H1 (cell line): ENCODE data around the gene KLHL29. TPM values are rescaled to one million over a fixed set of nuclear protein-coding genes. Genes with fewer than 3 reads are reported as not detected.
A peak's percentile ranks its signal among the peaks of the same experiment; 100 is the strongest.

ENCODE experiments used
- CTCF ChIA-PET: fragments of 300-600 bp; sonication (Branson Sonifier 250); formaldehyde crosslinking; loops from one replicate; lab custom pipeline; 2021; ENCODE audit not compliant: partially characterized antibody; lab: Charles Lee
- POLR2A ChIA-PET: fragments of 300-600 bp; sonication (Branson Sonifier 250); formaldehyde crosslinking; loops from one replicate; lab custom pipeline; 2021; ENCODE audit warnings: inconsistent platforms; ENCODE audit not compliant: partially characterized antibody; lab: Charles Lee
- DNase-seq, 2 experiments: peaks; one replicate each; pipeline versions ENCODE4 v3.0.0 to v3.0.0-alpha.2; 2010 to 2022; ENCODE audit warnings: low spot score in 2 of 2, low read depth in 1 of 2, mixed read lengths in 1 of 2
- FAIRE-seq: peaks from 2 replicates; lab custom pipeline; 2011; peaks lifted over from hg19 to GRCh38; lab: Jason Lieb, UNC
- H2AFZ ChIP-seq: 2 replicates; pipeline ENCODE4 v1.8.1; 2012; ENCODE audit warnings: low read length, inconsistent platforms
- H2AK5ac ChIP-seq: 2 replicates; pipeline ENCODE4 v1.6.1; 2013; ENCODE audit warnings: low read depth, low read length
- H2BK120ac ChIP-seq: replicated peaks from 2 replicates; pipeline ENCODE3; 2013; ENCODE audit warnings: low read depth, low read length, inconsistent platforms
- H2BK12ac ChIP-seq: 2 replicates; pipeline ENCODE4 v1.6.1; 2013; ENCODE audit warnings: low read depth, low read length
- H2BK15ac ChIP-seq: 2 replicates; pipeline ENCODE4 v1.6.1; 2013; ENCODE audit warnings: low read length
- H2BK20ac ChIP-seq: 2 replicates; pipeline ENCODE4 v1.6.1; 2013; ENCODE audit warnings: low read length
- H2BK5ac ChIP-seq: 2 replicates; pipeline ENCODE4 v1.6.1; 2013; ENCODE audit warnings: low read depth, low read length
- H3K14ac ChIP-seq: 2 replicates; pipeline ENCODE4 v1.6.1; 2013; ENCODE audit warnings: inconsistent platforms; ENCODE audit not compliant: insufficient read length
- H3K18ac ChIP-seq: 2 replicates; pipeline ENCODE4 v1.6.1; 2013; ENCODE audit warnings: low read length; ENCODE audit errors: extremely low read depth
- H3K23ac ChIP-seq: 2 replicates; pipeline ENCODE4 v1.6.1; 2013; ENCODE audit warnings: inconsistent platforms; ENCODE audit not compliant: insufficient read length
- H3K23me2 ChIP-seq: 2 replicates; pipeline ENCODE4 v1.6.1; 2013; ENCODE audit warnings: low read depth, low read length
- H3K27ac ChIP-seq: 2 replicates; pipeline ENCODE4 v1.6.1; 2011; ENCODE audit warnings: low read depth, low read length, inconsistent platforms
- H3K27me3 ChIP-seq, 4 experiments: replicated peaks in 1 of 4; 1 replicate in 1 of 4; 2 replicates in 3 of 4; pipeline versions ENCODE4 v1.6.1 to v1.8.1; 2011 to 2013; ENCODE audit warnings: low read length in 3 of 4, mild to moderate bottlenecking in 3 of 4, inconsistent platforms in 2 of 4, mixed read lengths in 2 of 4, moderate library complexity in 1 of 4; ENCODE audit not compliant: control insufficient read depth in 3 of 4, insufficient read depth in 3 of 4; ENCODE audit errors: extremely low read depth in 1 of 4
- H3K36me3 ChIP-seq, 4 experiments: 2 replicates each; pipeline versions ENCODE4 v1.6.1 to v1.8.1; 2011 to 2013; ENCODE audit warnings: mild to moderate bottlenecking in 4 of 4, low read length in 3 of 4, moderate library complexity in 2 of 4, control low read depth in 1 of 4, inconsistent platforms in 1 of 4; ENCODE audit not compliant: insufficient read depth in 4 of 4, control insufficient read depth in 2 of 4
- H3K4ac ChIP-seq: replicated peaks from 2 replicates; pipeline ENCODE3; 2013; ENCODE audit warnings: low read length, low read depth, mixed read lengths, inconsistent platforms; ENCODE audit not compliant: insufficient read length
- H3K4me1 ChIP-seq, 4 experiments: replicated peaks in 1 of 4; 1 replicate in 1 of 4; 2 replicates in 3 of 4; pipeline versions ENCODE4 v1.6.1 to v1.8.1; 2011 to 2013; ENCODE audit warnings: low read length in 3 of 4, inconsistent platforms in 2 of 4, mixed read lengths in 1 of 4; ENCODE audit not compliant: insufficient read depth in 4 of 4, control insufficient read depth in 3 of 4
- H3K4me2 ChIP-seq, 2 experiments: 2 replicates each; pipeline versions ENCODE4 v1.6.1 to v1.8.1; 2011 to 2013; ENCODE audit warnings: low read depth in 2 of 2, low read length in 2 of 2, control low read depth in 1 of 2, inconsistent platforms in 1 of 2, mild to moderate bottlenecking in 1 of 2; ENCODE audit not compliant: insufficient read depth in 1 of 2
- H3K4me3 ChIP-seq, 4 experiments: fragments of 200-600, 300-600 bp in 1 of 4; sonication (generic), shearing (Covaris generic), sonication (Bioruptor Twin) in 1 of 4; 2 replicates each; pipeline versions ENCODE4 v1.5.1 to v1.8.1; 2011 to 2016; ENCODE audit warnings: low read length in 4 of 4, low read depth in 3 of 4, control low read depth in 2 of 4, inconsistent platforms in 2 of 4, mild to moderate bottlenecking in 2 of 4, mixed read lengths in 1 of 4, moderate library complexity in 1 of 4; ENCODE audit not compliant: insufficient read depth in 2 of 4; ENCODE audit errors: extremely low read depth in 1 of 4
- H3K56ac ChIP-seq: replicated peaks from 2 replicates; pipeline ENCODE3; 2013; ENCODE audit warnings: low read depth, mild to moderate bottlenecking, mixed read lengths, low read length, inconsistent platforms; ENCODE audit not compliant: insufficient read length
- H3K79me1 ChIP-seq: 2 replicates; pipeline ENCODE4 v1.6.1; 2013; ENCODE audit warnings: low read depth, low read length, control low read depth
- H3K79me2 ChIP-seq, 2 experiments: 2 replicates each; pipeline versions ENCODE4 v1.6.1 to v1.8.1; 2012 to 2013; ENCODE audit warnings: low read length in 2 of 2, mild to moderate bottlenecking in 2 of 2, inconsistent platforms in 1 of 2; ENCODE audit not compliant: insufficient read depth in 2 of 2, control insufficient read depth in 1 of 2
- H3K9ac ChIP-seq, 4 experiments: replicated peaks in 1 of 4; 1 replicate in 1 of 4; 2 replicates in 3 of 4; pipeline versions ENCODE4 v1.6.1 to v1.8.1; 2011 to 2013; ENCODE audit warnings: low read depth in 3 of 4, low read length in 3 of 4, control low read depth in 2 of 4, mild to moderate bottlenecking in 2 of 4, moderate library complexity in 2 of 4, inconsistent platforms in 1 of 4; ENCODE audit errors: extremely low read depth in 1 of 4
- H3K9me3 ChIP-seq, 2 experiments: 2 replicates each; pipeline versions ENCODE4 v1.6.1 to v1.8.1; 2012 to 2013; ENCODE audit warnings: mild to moderate bottlenecking in 2 of 2, moderate library complexity in 2 of 2, control low read depth in 1 of 2, inconsistent platforms in 1 of 2, low read depth in 1 of 2, low read length in 1 of 2, mixed read lengths in 1 of 2; ENCODE audit not compliant: insufficient read depth in 2 of 2
- H4K20me1 ChIP-seq, 2 experiments: replicated peaks in 1 of 2; 2 replicates each; pipeline versions ENCODE3 to v1.8.1; 2011 to 2013; ENCODE audit warnings: inconsistent platforms in 2 of 2, low read length in 2 of 2, mild to moderate bottlenecking in 1 of 2; ENCODE audit not compliant: insufficient read depth in 2 of 2, control insufficient read depth in 1 of 2
- H4K5ac ChIP-seq: 2 replicates; pipeline ENCODE4 v1.6.1; 2013; ENCODE audit warnings: low read length, low read depth, mixed read lengths, inconsistent platforms; ENCODE audit not compliant: insufficient read length
- H4K8ac ChIP-seq: 2 replicates; pipeline ENCODE4 v1.8.0; 2013; ENCODE audit warnings: mild to moderate bottlenecking, moderate library complexity, low read length, inconsistent platforms; ENCODE audit not compliant: insufficient read depth; ENCODE audit errors: extremely low read depth
- H4K91ac ChIP-seq: replicated peaks from 2 replicates; pipeline ENCODE3; 2013; ENCODE audit warnings: low read length, mixed read lengths, inconsistent platforms; ENCODE audit not compliant: insufficient read length
- KDM4A ChIP-seq: IDR thresholded peaks from one replicate; pipeline ENCODE4 v1.7.1; 2012; ENCODE audit warnings: low read depth, mild to moderate bottlenecking, moderate library complexity, low read length, inconsistent platforms; ENCODE audit not compliant: severe bottlenecking
- WGBS, 2 experiments: shearing (Covaris generic) in 1 of 2; methylation state at CpG; one replicate each; pipeline versions ENCODE4 v1.1.6 to v1.1.7; 2013 to 2015; ENCODE audit warnings: low lambda C conversion rate in 2 of 2, mixed read lengths in 2 of 2, inconsistent platforms in 1 of 2, low coverage in 1 of 2, missing lambda C conversion rate in 1 of 2; ENCODE audit not compliant: insufficient replicate concordance in 2 of 2, insufficient coverage in 1 of 2, insufficient read length in 1 of 2; ENCODE audit errors: extremely low coverage in 1 of 2, missing lambda C conversion rate in 1 of 2; 5-methylcytosine and 5-hydroxymethylcytosine counted together
- polyA plus RNA-seq, 7 experiments: library from polyadenylated mRNA; depleted of rRNA in 3 of 7; stranded (reverse) in 5 of 7; unstranded in 2 of 7; fragments of >200 nt in 5 of 7; fragments of 200-250 nt in 2 of 7; gene quantifications; 1 replicate in 5 of 7; 2 replicates in 1 of 7; 4 replicates in 1 of 7; pipeline versions ENCODE4 v1.2.1 to v1.2.3, GENCODE V29; 2011 to 2013; ENCODE audit warnings: missing spikeins in 2 of 7, mixed read lengths in 2 of 7
- total RNA-seq: library from RNA; stranded (reverse); fragmentation: NEBNext Ultra II Directional; extraction: Animal tissue kit (Norgen Biotek cat#: 25700); gene quantifications from 2 replicates; pipeline ENCODE4 v1.2.1, GENCODE V29; 2021

Gene KLHL29
- total and polyA plus RNA-seq, 2 of the 8 experiments (the other 6 are each of a cell fraction or from before 2014, with no cell fraction given): 1.1 to 4.7 TPM

DNA sequence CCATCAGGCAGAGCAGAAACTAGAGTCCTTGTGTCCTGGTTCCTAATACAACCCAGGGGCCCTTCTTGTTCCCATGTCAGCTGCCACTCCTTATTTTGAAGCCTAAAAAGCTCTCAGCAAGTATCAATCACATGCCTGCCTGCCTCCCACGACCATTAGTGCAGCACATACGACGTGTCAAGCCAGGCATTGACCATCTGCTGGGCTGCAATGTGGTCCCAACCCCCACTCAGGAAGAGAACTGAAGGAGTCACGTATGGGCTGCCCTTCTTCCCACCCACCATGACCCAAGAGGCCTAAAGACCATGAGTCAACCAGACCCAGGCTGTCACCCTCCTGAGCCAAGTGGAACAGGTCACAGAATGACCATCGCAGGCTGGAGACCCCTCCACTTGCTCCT, 98.8 kb downstream of the KLHL29 start:
- WGBS, 2 experiments: 88% methylated on average over 5 of the region's 5 CpGs; no CpG with 5 or more reads in 1 of the 2 experiments
- no peak overlapping the region for H4K91ac ChIP-seq
- no peaks in the 10 kb centered on the region; a peak in 1 of 8 replicates for H3K36me3 ChIP-seq
- H3K27me3 ChIP-seq: 0 out of 7 replicates have a peak, but pooled peaks cover 0 to 2% (median 0%) of the 10 kb centered on the region in 4 experiments
- H2AK5ac ChIP-seq: no peak overlapping the region
- no peaks in the 10 kb centered on the region for H3K9me3 ChIP-seq
- H3K79me2 ChIP-seq: no peaks in the 10 kb centered on the region
- peaks cover 3 to 13% (median 5%) of the 10 kb centered on the region in 4 experiments for H3K4me1 ChIP-seq
- no peak overlapping the region for H2BK5ac ChIP-seq
- no peaks in the 10 kb centered on the region for H3K79me1 ChIP-seq
- no peak overlapping the region for H4K8ac ChIP-seq
- H4K20me1 ChIP-seq: no peaks in the 10 kb centered on the region
- H3K9ac ChIP-seq: no peak overlapping the region
- CTCF ChIA-PET: interaction anchor here (1.4 to 2.2 kb wide), 2 partner anchors 10 to 21 kb away, joined by 4 to 11 read pairs; no protein-coding TSS in a partner anchor
- POLR2A ChIA-PET: no interaction called here
- H3K18ac ChIP-seq: no peak overlapping the region
- no peak overlapping the region for H3K4me2 ChIP-seq
- no peak overlapping the region for H3K56ac ChIP-seq
- no peak overlapping the region for H3K4me3 ChIP-seq
- no peak for FAIRE-seq
- H3K23me2 ChIP-seq: no peaks in the 10 kb centered on the region
- no peak overlapping the region for H2BK120ac ChIP-seq
- DNase-seq: no peak
- H2BK15ac ChIP-seq: 0 out of 2 replicates have a peak overlapping the region, but pooled peaks have one; percentile 19
- no peak overlapping the region for H3K14ac ChIP-seq
- H3K4ac ChIP-seq: no peak overlapping the region
- H2AFZ ChIP-seq: no peak overlapping the region
- H3K27ac ChIP-seq: no peak overlapping the region
- H2BK20ac ChIP-seq: no peak overlapping the region
- H4K5ac ChIP-seq: no peak overlapping the region
- no peak overlapping the region for H3K23ac ChIP-seq
- no peak overlapping the region; the same call in 1 of the 2 replicates for H2BK12ac ChIP-seq
- no peak for TF ChIP-seq KDM4A
